Hepatocyte (in vitro differentiated cells): ENCODE results near the gene SLC45A2.

ENCODE experiments used
- EZH2 ChIP-seq: fragments of 200-600 bp; sonication (generic); IDR thresholded peaks from 2 replicates; pipeline ENCODE4 v1.6.1; 2016; ENCODE audit warnings: antibody characterized with exemption, mild to moderate bottlenecking, borderline replicate concordance
- EZH2phosphoT487 ChIP-seq: fragments of 200-600 bp; sonication (generic); IDR thresholded peaks from one replicate; pipeline ENCODE4 v1.6.1; 2018; ENCODE audit warnings: antibody characterized with exemption, mild to moderate bottlenecking, low read depth, moderate library complexity; ENCODE audit not compliant: unreplicated experiment, severe bottlenecking
- TF ChIP-seq, protein P1 (sequence below): fragments of 200-600 bp; sonication (generic); IDR thresholded peaks from 2 replicates; pipeline ENCODE4 v1.5.1; 2016; ENCODE audit warnings: antibody characterized with exemption, mild to moderate bottlenecking; ENCODE audit not compliant: poor library complexity

DNA sequence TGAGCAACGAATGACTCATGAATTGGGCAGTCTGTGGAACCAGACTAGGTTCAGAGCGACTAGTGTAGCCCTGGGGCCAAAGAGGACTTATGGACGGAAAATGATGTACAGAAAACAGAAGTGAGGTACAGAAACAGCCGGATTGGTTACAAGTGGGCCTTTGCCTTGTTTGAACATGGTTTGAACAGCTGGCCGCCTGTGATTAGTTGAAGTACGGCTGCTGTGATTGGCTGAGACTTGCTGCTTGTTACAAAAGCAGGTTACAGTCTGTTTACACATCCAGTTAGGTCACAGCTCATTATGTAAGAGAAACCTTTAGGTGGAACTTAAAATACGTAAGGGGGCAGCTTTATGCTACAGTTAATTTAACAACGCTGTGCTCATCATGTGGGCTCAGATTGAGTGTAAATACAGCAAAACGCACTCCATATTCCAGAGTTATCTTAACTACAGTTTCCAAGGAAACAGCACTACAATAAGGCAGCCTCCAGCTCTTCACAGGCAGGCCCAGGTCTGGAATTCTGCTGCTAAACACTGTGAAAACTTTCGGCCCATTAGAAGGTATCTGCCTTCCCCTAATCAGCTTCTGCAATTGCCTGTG lies 16.8 kb upstream of the SLC45A2 start:
- TF ChIP-seq, protein P1, sequence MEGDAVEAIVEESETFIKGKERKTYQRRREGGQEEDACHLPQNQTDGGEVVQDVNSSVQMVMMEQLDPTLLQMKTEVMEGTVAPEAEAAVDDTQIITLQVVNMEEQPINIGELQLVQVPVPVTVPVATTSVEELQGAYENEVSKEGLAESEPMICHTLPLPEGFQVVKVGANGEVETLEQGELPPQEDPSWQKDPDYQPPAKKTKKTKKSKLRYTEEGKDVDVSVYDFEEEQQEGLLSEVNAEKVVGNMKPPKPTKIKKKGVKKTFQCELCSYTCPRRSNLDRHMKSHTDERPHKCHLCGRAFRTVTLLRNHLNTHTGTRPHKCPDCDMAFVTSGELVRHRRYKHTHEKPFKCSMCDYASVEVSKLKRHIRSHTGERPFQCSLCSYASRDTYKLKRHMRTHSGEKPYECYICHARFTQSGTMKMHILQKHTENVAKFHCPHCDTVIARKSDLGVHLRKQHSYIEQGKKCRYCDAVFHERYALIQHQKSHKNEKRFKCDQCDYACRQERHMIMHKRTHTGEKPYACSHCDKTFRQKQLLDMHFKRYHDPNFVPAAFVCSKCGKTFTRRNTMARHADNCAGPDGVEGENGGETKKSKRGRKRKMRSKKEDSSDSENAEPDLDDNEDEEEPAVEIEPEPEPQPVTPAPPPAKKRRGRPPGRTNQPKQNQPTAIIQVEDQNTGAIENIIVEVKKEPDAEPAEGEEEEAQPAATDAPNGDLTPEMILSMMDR, result no peak
- TF ChIP-seq EZH2 (no peak), EZH2phosphoT487 (no peak)
